Activated CD4-positive, alpha-beta T cell treated with anti-CD3 and anti-CD28 coated beads for 24 hours (primary cell): Measurements from ENCODE around the gene CCR6.
"Not testable (repeated sequence)": the region's sequence is repeated elsewhere in the genome, so short reads cannot be mapped to it uniquely, and the experiment has no call there.

Experiments used
- DNase-seq, 2 donors: peaks; one replicate each; pipeline ENCODE4 v3.0.0-alpha.2; 2020; ENCODE audit warnings: low read depth in 2 of 2

CCR6 gene

DNA sequence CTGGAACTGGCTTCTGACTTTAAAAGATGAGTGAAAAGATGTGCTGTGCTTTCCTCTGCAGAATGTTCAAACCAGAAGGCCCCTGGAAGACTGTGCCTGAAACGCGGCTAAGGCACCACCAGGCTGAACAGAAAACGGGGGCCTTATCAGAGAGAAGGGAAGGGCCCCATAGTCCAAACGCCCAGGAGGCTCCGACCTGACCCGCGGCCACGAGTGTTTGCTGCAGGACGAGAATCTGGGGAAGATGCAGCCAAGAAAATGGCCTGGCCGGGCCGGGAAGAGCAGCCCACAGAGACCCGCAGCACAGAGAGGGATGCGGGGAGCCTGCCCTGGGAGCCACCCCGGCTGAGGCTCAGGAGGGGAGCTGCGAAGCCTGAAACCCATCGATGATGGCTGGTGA, 45.4 kb downstream of the CCR6 start:
- not testable (repeated sequence) for DNase-seq

DNA sequence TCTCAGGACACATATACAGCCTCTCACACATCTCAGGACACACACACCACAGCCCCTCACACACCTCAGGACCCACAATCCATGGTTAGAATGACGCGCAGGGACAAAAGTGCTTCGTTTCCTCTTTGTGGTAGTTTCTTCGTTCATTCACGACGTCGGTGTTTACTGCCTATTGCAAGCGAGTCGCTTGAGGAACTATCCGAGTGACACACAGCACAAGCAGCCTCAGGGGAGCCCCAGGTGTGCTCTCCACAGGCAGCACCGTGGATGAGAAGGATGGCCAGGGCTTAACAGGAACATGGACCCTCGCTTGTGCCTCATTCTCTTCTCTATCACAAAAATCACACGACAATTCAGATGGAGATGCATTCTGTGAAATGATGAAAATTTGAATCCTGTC, 47.0 kb downstream of the CCR6 start:
- not testable (repeated sequence) for DNase-seq

DNA sequence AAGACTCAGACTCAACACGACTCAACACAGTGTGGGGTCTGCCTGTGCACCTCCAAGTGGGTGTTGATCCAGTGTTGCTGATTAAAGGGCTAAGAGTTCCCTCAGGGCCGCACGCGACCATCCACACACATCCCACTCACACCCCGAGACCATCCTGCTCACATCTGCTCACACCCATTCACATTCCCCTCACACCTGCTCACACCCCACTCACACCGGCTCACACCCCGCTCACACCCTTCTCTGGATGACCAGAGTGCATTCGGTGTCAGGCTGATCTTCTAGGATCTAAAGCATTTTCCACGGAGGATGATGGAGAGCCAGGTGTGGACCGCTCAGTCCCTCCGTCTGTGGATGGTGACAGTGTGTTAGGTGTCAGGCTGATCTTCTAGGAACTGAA, 48.4 kb downstream of the CCR6 start:
- DNase-seq = not testable (repeated sequence)

DNA sequence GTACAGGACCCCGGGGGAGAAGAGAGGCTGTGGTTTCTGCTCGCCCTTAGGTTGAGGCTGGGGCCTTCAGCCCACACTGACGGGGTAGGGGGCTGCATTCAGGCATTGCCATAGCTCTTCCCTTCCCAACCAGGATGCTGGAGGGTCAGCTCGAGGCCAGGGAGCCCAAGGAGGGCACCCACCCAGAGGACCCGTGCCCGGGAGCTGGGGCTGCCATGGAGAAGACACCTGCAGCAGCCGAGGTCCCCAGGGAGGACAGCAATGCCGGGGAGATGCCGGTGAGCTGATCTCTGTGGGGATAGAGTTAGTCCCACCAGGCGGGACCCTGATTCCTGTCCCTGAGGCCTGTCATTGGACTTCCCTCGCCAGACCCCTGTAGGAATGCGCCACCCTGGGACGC, 49.1 kb downstream of the CCR6 start:
- not testable (repeated sequence) for DNase-seq

DNA sequence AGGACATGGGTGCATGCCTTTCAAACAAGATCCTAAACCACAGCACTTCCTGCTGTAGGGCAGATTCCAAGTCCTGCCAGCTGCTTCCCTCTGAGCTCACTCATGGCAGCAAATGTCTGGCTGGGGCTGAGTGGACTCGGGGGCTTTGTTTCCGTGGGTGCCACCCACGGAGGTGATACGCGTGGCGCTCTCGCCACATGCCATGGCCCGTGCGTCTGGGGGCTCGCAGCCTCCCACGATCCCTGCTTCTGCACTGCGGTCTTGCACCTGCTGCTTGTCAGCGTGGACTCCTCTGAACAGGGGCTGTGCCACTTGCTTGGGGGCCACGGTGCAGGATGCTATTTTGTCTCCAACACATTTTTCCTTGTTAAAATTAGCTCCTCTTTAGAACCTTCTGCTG, 54.4 kb downstream of the CCR6 start:
- DNase-seq = not testable (repeated sequence)

DNA sequence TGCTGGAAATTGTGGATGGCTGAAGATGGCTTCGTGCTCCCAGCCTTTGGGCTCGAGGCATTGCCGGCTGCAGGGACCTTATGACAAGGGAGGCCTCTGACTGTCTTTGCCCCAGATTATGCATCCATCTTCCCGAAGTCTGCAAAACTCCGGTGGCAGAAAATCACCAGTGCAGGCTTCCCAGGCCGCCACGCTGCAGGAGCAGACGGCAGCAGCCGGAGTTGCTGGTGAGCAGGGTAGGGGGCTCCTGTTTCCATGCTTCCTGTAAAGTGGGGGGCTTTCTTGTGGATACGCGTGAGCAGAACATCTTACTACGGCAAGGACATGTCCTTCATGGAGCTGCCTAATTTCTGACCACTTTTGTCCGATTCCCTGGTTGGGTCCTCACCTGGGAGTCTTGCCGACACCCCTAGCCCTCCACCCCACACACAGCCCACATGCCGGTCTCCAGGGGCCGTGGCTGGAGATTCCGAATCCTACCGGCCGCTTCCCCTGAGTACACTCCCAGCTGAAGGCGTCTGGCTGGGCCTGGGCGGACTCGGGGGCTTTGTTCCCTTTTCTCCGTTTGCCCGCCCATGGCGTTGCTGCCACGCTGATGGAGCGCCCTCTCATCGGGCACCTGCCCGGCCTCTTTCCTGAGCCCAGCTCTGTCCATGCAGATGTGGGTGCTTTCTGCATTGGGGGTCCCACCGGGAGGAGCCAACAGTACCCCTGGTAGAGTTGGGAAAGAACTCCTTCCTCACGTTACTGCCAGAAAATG, 56.2 kb downstream of the CCR6 start:
- not testable (repeated sequence) for DNase-seq

DNA sequence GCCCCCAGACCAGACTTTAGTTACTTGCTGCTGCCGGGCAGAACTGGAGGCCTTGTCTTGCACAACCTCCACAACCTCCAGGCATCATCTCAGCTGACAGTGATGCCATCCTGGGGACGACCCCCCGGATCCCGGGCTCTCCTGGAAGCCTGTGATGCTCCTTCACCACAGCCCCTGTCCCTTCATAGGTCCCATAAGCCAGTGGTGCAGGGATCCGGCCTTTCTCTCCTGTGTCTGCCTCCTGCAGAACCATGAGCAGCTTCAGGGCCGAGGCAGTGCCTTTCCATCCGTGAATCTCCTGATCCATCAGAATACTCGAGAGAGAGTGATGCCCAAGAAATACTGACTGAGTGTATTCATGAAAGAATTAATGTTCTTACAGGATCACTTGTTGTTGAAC, 57.2 kb downstream of the CCR6 start:
- DNase-seq = not testable (repeated sequence)

DNA sequence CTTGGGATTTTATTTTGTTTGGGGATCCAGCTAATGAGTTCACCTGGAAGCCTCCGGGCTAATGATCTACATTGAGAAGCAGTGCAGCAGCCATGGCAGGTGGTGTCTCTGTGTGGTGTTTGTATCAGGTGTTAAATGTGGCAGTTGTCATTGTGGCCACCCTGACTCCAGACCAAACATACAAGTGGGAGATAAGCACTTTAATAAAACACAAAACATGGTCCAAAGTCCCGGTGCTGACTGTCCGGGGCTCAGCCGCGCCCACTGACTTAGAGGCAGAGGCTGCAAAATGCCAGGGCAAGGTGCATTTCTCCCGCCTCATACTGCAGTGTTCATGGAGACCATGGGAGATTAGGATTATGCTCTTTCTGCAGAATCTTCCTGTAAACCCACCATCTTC, 58.5 kb downstream of the CCR6 start:
- DNase-seq = not testable (repeated sequence)

DNA sequence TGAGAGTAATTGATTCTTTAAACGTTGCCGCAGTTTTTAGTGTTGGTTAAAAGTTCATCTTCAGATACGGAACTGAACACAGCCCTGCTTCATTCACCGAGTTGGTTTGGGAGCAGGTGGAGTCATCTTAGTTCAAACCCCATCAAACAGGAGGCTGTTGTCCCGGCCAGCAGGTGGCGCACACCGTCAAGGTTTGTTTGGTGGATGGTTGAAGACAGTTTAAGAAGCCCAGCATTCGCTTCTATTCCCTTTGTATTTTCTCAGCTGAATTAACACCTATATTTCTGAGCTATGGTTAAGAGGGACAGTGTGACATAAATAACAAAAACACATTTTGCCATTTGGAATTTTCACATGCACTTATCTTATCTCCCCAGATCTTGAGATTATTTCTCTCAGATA, 60.0 kb downstream of the CCR6 start:
- DNase-seq = not testable (repeated sequence)

DNA sequence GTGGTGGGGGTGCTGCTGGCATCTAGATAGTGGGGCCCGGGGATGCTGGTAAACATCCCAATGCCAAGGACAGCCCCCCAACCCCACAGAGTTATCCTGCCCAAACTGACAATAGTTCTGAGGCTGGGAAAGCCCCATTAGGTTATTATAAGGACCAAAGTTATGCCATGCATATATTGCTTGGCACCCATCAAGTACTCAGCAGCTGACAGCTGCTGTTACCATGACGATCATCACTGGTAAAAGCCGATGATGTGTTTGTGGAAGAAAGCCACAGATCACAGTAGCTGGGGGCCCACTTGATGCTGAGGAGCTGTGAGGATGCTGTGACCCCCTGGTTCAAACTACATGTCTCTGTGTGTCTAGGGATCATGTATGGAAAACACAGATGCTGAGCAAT, 62.2 kb downstream of the CCR6 start:
- not testable (repeated sequence) for DNase-seq

DNA sequence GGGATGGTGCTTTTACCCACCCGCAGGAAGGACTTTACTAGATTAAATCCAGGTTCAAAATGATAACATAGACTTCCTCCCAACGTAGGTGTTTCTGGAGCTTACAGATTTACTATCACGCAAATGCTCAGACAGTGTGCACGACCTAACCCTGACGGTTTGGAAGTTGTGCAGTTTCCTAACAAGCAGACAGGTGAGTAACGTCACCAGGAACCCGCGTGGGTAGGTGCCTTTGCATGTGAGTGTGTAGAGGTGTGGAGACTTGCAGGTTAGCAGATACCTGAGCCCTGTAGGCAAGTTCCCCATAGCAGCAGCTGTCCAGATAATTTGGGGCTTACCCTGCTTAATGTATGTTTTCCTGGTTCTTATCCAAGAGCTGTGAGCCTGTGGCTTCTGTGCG, 64.4 kb downstream of the CCR6 start:
- DNase-seq = not testable (repeated sequence)
